Astrocyte of the spinal cord (primary cell): ENCODE data around the gene EVI5.
A peak's percentile ranks its signal among the peaks of the same experiment; 100 is the strongest.

Source experiments
- DNase-seq: peaks from one replicate; pipeline ENCODE4 v3.0.0; 2011; ENCODE audit warnings: low read depth, low spot score
- H3K4me3 ChIP-seq: 2 replicates; pipeline ENCODE4 v1.5.1; 2011; ENCODE audit warnings: low read depth, mild to moderate bottlenecking, low read length, moderate library complexity
- in situ Hi-C: cut with HindIII; loops from 2 replicates; pipeline ENCODE4 v1.10.0; 2017; ENCODE audit warnings: low sequenced_read_pairs
- TF ChIP-seq, protein P1 (sequence below): IDR thresholded peaks from 2 replicates; pipeline ENCODE4 v1.5.1; 2012; ENCODE audit warnings: low read depth, mild to moderate bottlenecking, low read length, inconsistent platforms

EVI5 gene

DNA sequence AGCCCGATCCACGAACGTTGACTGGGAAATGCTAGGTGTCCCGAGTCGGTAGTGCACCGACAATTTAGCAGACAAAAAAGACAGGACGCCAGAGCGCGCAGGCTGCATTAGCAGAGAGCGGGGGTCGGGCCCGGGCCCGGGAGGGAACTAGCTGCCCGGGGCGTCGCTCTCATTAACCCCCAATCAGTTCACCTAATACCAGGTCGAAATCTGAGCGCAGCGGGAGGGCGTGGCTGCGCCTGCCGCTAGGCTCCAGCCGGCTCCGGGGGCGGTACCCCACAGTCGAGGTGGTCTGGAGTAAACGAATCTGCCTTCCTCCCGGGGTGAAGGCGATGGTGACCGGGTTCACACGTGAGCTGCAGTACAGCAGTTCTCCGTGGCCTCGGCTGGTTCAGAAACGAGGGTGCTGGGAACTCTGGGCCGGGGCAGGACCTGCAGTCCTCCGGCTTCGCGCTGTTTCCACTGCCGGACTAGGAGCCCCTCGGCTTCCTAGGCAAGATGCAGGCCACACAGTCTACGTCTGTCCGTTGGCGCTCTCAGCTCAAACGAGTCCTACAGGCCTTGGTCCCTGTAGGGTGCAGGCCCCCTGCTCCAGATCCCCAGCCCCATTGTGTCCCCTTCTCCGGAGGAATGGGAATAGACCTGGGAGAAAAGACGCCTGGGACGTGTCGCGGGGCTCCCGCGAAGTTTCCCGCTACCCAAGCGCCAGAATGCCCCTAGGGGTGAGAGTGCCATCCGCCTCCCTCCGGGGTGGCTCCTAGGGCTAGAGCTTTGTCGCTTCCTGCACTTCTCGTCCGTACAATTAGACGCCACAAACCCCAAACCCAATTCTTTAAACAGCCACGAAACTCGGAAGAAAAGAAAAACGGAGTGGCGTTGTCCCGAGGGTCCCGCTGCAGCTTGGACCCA is 300.2 kb downstream of the EVI5 start:
- in situ Hi-C loops: no loop called here
- TF ChIP-seq, protein P1, sequence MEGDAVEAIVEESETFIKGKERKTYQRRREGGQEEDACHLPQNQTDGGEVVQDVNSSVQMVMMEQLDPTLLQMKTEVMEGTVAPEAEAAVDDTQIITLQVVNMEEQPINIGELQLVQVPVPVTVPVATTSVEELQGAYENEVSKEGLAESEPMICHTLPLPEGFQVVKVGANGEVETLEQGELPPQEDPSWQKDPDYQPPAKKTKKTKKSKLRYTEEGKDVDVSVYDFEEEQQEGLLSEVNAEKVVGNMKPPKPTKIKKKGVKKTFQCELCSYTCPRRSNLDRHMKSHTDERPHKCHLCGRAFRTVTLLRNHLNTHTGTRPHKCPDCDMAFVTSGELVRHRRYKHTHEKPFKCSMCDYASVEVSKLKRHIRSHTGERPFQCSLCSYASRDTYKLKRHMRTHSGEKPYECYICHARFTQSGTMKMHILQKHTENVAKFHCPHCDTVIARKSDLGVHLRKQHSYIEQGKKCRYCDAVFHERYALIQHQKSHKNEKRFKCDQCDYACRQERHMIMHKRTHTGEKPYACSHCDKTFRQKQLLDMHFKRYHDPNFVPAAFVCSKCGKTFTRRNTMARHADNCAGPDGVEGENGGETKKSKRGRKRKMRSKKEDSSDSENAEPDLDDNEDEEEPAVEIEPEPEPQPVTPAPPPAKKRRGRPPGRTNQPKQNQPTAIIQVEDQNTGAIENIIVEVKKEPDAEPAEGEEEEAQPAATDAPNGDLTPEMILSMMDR: peak; percentile 4
- no peak for DNase-seq
- peak overlapping the region; percentile 40 for H3K4me3 ChIP-seq

DNA sequence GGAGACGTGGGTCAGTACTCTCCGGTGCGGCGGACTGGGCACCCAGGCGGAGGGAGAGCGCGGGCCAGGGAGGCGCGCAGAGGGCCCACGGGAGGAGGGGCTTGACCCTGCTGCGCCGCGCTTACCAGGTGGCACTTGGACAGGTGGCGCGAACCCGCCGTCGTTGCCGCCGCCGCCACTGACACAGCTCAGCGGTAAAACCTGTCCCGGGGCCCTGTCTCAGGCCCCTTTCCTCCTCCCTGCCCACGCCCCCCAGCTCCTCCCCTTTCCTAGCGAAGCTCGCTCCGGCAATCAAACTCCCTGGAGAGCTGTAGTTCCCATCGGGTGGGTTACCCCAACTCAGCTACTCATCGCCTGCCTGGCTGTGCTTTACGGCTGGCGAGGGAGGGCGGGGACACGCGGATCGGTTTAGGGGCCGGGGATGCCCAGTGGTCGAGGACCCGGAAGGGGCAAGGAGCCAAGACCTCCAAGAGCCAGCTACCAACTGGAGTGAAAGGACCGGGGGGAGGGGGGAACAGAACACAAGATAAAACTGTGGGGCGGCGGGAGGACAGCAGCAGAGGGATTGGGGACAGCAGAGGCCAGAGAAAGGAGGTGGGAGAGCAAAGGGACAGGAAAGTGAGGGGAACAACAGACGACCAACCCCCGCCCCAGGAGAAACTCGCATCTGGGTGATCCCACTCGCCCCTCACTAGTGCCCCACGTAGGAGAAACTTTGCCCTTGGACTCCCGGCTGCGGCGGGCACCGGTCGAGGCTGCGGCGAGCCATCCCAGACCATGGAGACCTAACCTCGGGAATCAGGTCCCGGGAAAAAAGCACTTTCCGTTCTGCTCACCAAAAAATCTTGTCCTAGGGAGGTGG is 301.1 kb downstream of the EVI5 start:
- DNase-seq: no peak
- TF ChIP-seq, protein P1: no peak
- in situ Hi-C loops: no loop called here
- H3K4me3 ChIP-seq: no peak overlapping the region

DNA sequence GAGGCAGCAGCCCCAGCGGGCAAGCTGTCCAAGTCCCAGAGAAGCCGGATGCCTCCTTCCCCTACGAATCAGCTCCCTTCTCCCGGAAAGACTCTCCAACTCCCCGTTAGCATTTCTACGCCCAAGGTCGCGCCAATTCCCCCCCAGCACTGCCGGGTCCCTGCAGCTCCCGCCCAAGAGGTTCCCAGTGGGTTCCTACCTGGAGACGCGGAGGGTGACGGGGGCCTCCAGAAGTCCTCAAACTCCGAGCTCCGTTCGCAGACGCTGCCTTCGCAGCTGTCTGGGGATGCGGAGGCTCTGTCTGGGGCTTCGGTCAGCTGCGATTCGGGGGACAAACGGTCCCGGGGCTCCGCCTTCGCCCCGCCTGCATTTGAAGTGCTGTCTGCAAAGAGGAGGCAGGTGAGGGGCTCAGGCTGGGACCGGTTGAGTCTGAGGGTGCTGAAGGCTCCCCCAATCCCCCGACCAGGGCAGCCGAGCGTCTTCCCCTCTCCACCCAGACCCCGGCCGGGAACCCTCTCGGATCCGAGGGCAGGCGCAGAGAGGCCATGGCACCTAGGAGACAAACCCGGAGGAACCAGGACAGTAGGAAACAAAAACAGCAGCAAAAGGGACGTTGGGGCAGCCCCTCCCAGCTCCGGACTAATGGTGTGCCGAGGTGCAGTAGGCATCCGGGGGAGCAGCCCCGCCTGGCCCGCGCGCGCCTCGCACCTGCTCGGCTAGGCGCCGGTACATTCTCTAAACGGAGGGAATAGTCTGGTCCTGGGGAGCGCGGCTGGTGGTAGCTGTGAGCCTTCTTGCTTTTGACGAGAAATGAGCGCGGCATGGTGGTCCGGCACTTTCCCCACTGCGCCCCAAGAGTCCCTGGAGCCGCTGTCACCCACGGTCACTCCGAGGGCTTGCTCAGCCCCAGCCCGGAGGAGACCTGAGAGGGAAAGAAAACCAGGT is 302.0 kb downstream of the EVI5 start:
- in situ Hi-C loops: no loop called here
- H3K4me3 ChIP-seq: no peak overlapping the region
- TF ChIP-seq, protein P1: no peak
- no peak for DNase-seq

DNA sequence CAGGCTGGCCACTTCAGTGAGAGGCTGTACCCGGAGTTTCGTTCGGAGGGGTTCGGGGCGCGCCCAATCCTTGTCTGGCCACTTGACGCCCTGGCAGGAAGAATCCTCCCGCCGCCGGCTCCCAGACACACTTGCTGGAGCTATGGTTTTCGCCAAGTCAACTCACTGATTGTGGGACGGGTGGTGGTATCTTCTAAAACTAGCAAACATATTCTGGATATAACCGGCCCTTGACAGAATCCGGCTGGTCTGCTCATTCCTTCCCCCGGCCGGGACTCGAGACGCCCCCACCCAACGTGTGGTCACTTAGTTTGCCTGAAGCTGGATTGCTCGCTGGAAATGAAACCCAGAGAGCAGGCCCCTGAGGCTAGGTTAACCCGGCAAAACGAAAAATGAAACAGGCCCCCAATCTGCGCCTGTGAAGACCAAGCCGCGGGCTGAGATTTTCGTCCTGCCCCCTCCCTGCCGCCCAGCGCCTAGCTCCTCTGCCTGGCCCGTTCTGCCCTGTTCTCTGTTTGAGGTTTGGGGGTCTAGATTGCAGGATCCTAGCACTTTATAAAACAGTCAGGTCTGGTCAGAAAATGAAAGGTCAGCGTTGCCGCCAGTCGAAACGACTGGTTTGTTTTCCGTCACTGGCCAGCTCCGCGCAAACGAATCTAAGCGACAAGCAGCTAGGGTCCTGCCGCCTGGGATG is 302.8 kb downstream of the EVI5 start:
- no peak overlapping the region for H3K4me3 ChIP-seq
- no peak for DNase-seq
- in situ Hi-C loops: no loop called here
- TF ChIP-seq, protein P1: no peak

DNA sequence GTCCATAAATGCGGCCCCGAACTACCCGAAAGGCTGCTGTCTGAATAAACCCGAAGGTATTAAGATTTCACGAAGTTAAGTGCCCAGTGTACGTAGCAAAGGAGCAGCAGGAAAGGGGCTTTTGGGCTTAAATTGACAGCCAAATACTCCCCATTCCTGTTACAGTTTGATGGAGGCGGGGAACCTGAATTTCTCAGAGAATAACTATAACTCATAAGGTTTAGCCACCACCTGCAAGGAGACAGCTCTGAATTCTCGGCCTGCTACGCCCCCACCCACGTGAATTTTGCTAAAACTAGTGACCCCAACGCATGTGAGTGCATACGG is 303.3 kb downstream of the EVI5 start:
- no peak for DNase-seq
- in situ Hi-C loops: no loop called here
- no peak overlapping the region for H3K4me3 ChIP-seq
- TF ChIP-seq, protein P1: no peak
